HepG2 (cell line): ENCODE data around the gene NDUFAF3. TPM values are rescaled to one million over a fixed set of nuclear protein-coding genes. Genes with fewer than 3 reads are reported as not detected.

Experiments used
- ATAC-seq: fragments of 200-7000 bp; cut with Tn5 transposase; 3 replicates; pipeline ENCODE4 v1.9.1; 2020; ENCODE audit warnings: mild to moderate bottlenecking, moderate library complexity
- BruUV-seq: library from RNA; stranded (reverse); fragments of 400-500 nt; replicated peaks from 2 replicates; lab custom pipeline; 2021; lab: Mats Ljungman, UMichigan
- CTCF ChIA-PET: fragments of 300-600 bp; formaldehyde crosslinking; extraction: SDS; loops from one replicate; lab custom pipeline; 2021; ENCODE audit warnings: low total read pairs, inconsistent platforms, low intra/inter-chr PET ratio; lab: Yijun Ruan, JAX
- POLR2A ChIA-PET: fragments of 350-600 bp; sonication (Branson Sonifier 250); formaldehyde crosslinking; loops from one replicate; lab custom pipeline; 2020; ENCODE audit warnings: antibody characterized with exemption, inconsistent platforms; lab: Yijun Ruan, JAX
- DNase-seq: peaks from one replicate; pipeline ENCODE4 v3.0.0-alpha.2; 2015; ENCODE audit warnings: low spot score
- FAIRE-seq: peaks from 3 replicates; lab custom pipeline; 2011; peaks lifted over from hg19 to GRCh38; lab: Jason Lieb, UNC
- H2AFZ ChIP-seq: one replicate; pipeline ENCODE4 v1.6.1; 2011; ENCODE audit warnings: low read length, inconsistent platforms
- H3K27ac ChIP-seq: fragments of 300-600 bp; 3 replicates; pipeline ENCODE4 v1.8.0; 2011; ENCODE audit warnings: mixed run types, mild to moderate bottlenecking, mixed read lengths, low read length, inconsistent platforms; ENCODE audit not compliant: insufficient read depth; ENCODE audit errors: extremely low read length
- H3K27me3 ChIP-seq, 2 experiments: fragments of 200-600 bp in 1 of 2; 2 replicates in 1 of 2; 3 replicates in 1 of 2; pipeline versions ENCODE4 v1.6.0 to v1.8.0; 2011; ENCODE audit warnings: low read length in 2 of 2, mild to moderate bottlenecking in 2 of 2, moderate library complexity in 2 of 2, inconsistent platforms in 1 of 2; ENCODE audit not compliant: insufficient read depth in 2 of 2, control insufficient read depth in 1 of 2
- H3K36me3 ChIP-seq, 2 experiments: fragments of 200-600 bp in 1 of 2; replicated peaks in 1 of 2; 2 replicates in 1 of 2; 3 replicates in 1 of 2; pipeline versions ENCODE4 v1.5.1 to v1.8.0; 2011; ENCODE audit warnings: low read length in 2 of 2, inconsistent platforms in 1 of 2; ENCODE audit not compliant: insufficient read depth in 2 of 2, control insufficient read depth in 1 of 2
- H3K4me1 ChIP-seq: 2 replicates; pipeline ENCODE4 v1.5.1; 2012; ENCODE audit warnings: low read length, inconsistent platforms; ENCODE audit not compliant: insufficient read depth
- H3K4me2 ChIP-seq: 2 replicates; pipeline ENCODE4 v1.6.0; 2011; ENCODE audit warnings: low read depth, low read length, inconsistent platforms
- H3K4me3 ChIP-seq, 3 experiments: fragments of 200-600 bp in 1 of 3; sonication (generic), shearing (Covaris generic) in 1 of 3; replicated peaks in 1 of 3; 2 replicates each; pipeline ENCODE4 v1.5.1; 2011 to 2016; ENCODE audit warnings: low read length in 3 of 3, inconsistent platforms in 2 of 3, low read depth in 2 of 3, mild to moderate bottlenecking in 2 of 3, control low read depth in 1 of 3, mixed read lengths in 1 of 3; ENCODE audit not compliant: insufficient read depth in 1 of 3
- H3K79me2 ChIP-seq: one replicate; pipeline ENCODE4 v1.6.1; 2011; ENCODE audit warnings: low read length, inconsistent platforms; ENCODE audit not compliant: insufficient read depth
- H3K9ac ChIP-seq: 2 replicates; pipeline ENCODE4 v1.6.0; 2011; ENCODE audit warnings: mild to moderate bottlenecking, low read depth, low read length, inconsistent platforms; ENCODE audit not compliant: insufficient read depth
- H3K9me3 ChIP-seq: 2 replicates; pipeline ENCODE4 v1.5.1; 2012; ENCODE audit warnings: mild to moderate bottlenecking, low read length
- H4K20me1 ChIP-seq: 2 replicates; pipeline ENCODE4 v1.6.0; 2011; ENCODE audit warnings: inconsistent platforms, mild to moderate bottlenecking, low read length, moderate library complexity; ENCODE audit not compliant: insufficient read depth
- HDAC1 ChIP-seq: sonication (generic); formaldehyde crosslinking; IDR thresholded peaks from 2 replicates; pipeline ENCODE4 v1.5.1; 2020; ENCODE audit warnings: mild to moderate bottlenecking, missing genetic modification reagents
- MYC ChIP-seq: sonication (generic); formaldehyde crosslinking; IDR thresholded peaks from 2 replicates; pipeline ENCODE4 v1.9.0; 2021; ENCODE audit warnings: missing genetic modification reagents, borderline replicate concordance
- NFKB2 ChIP-seq: sonication (generic); formaldehyde crosslinking; IDR thresholded peaks from 2 replicates; pipeline ENCODE4 v1.4.0; 2020; ENCODE audit warnings: missing genetic modification reagents, borderline replicate concordance
- RAD21 ChIP-seq: fragments of 450-650 bp; formaldehyde crosslinking; IDR thresholded peaks from 2 replicates; pipeline ENCODE4 v1.5.0; 2020; ENCODE audit warnings: mild to moderate bottlenecking
- SRY ChIP-seq: sonication (generic); formaldehyde crosslinking; IDR thresholded peaks from 2 replicates; pipeline ENCODE4 v1.8.0; 2022; ENCODE audit warnings: mild to moderate bottlenecking, missing genetic modification reagents
- STAG1 ChIP-seq: sonication (generic); formaldehyde crosslinking; IDR thresholded peaks from 2 replicates; pipeline ENCODE4 v1.4.0; 2020; ENCODE audit warnings: missing genetic modification reagents
- ZMYM3 ChIP-seq: sonication (generic); formaldehyde crosslinking; IDR thresholded peaks from 2 replicates; pipeline ENCODE4 v1.5.1; 2020; ENCODE audit warnings: mild to moderate bottlenecking, missing genetic modification reagents
- WGBS: methylation state at CpG from one replicate; pipeline ENCODE4 v1.1.6; 2017; ENCODE audit warnings: low lambda C conversion rate; 5-methylcytosine and 5-hydroxymethylcytosine counted together
- in situ Hi-C: cut with HindIII; loops from 2 replicates; pipeline ENCODE4 v1.10.0; 2017; ENCODE audit warnings: low pct_unique_long_range_greater_than_20kb; ENCODE audit not compliant: extremely low pct_ligation_motif_present
- intact Hi-C: fragments of 100-400 bp; cut with micrococcal nuclease; formaldehyde crosslinking; loops from one replicate; pipeline ENCODE4 v1.10.0; 2022; ENCODE audit not compliant: unreplicated experiment
- polyA plus RNA-seq, 8 experiments: library from polyadenylated mRNA; depleted of rRNA in 3 of 8; stranded (reverse) in 7 of 8; unstranded in 1 of 8; fragments of >200 nt; fragmentation: Illumina TruSeq in 4 of 8; extraction: Trizol in 4 of 8; gene quantifications; 2 replicates each; pipeline versions ENCODE4 v1.2.1 to v1.2.3, GENCODE V29; 2011 to 2016; ENCODE audit warnings: low read depth in 4 of 8, missing spikeins in 1 of 8, mixed read lengths in 1 of 8; ENCODE audit not compliant: insufficient read depth in 1 of 8
- total RNA-seq, 5 experiments: library from RNA; depleted of rRNA; stranded (reverse); fragments of >200 nt; fragmentation: Illumina TruSeq; extraction: Trizol; gene quantifications; 2 replicates each; pipeline ENCODE4 v1.2.3, GENCODE V29; 2016; ENCODE audit warnings: low read depth in 1 of 5
- TF ChIP-seq, protein P1 (sequence below): sonication (generic); formaldehyde crosslinking; IDR thresholded peaks from 2 replicates; pipeline ENCODE4 v1.4.0; 2020; ENCODE audit warnings: missing genetic modification reagents

The NDUFAF3 gene
- total and polyA plus RNA-seq, 2 of the 13 experiments (the other 11 are each of a cell fraction or from before 2014, with no cell fraction given) = 39.0 to 50.0 TPM

DNA sequence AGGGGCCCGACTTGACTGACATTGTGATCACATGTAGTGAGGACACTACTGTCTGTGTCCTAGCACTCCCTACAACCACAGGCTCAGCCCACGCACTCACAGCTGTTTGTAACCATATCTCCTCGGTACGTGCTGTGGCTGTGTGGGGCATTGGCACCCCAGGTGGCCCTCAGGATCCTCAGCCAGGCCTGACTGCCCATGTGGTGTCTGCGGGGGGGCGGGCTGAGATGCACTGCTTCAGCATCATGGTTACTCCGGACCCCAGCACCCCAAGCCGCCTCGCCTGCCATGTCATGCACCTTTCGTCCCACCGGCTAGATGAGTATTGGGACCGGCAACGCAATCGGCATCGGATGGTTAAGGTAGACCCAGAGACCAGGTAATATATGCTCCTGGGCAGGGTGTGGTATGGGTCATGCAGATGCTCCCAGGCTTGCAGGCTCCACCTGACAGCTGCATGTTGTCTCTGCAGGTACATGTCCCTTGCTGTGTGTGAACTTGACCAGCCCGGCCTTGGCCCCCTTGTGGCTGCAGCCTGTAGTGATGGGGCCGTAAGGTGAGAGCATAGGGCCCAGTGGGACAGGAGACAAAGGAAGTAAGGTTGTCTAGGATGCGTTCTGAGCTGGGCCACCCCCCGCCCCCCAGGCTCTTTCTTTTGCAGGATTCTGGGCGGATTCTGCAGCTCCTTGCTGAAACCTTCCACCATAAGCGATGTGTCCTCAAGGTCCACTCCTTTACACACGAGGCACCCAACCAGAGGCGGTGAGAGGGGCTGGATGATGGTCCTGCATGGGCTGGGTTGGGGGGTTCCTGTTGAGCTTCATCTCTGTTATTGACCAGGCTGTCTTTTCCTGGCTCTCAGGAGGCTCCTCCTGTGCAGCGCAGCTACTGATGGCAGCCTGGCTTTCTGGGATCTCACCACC, 7.9 kb upstream of the NDUFAF3 start (continued):
- 0 out of 2 replicates have a peak, but pooled peaks have one; percentile 20 for TF ChIP-seq HDAC1 (CRISPR knock-in tag)
- peak; percentile 63 for TF ChIP-seq RAD21 (CRISPR knock-in tag)
- TF ChIP-seq MYC (CRISPR knock-in tag) = peak; percentile 14; the same call in 1 of the 2 replicates
- peak; percentile 31; the same call in 1 of the 2 replicates for TF ChIP-seq NFKB2 (CRISPR knock-in tag)

GRCh38 chr3:49015072-49015471, 6.8 kb upstream of the NDUFAF3 start:
- no peaks in the 10 kb centered on the region for H3K27me3 ChIP-seq
- BruUV-seq = no TSS peak
- ATAC-seq (no peak), DNase-seq (no peak), FAIRE-seq (no peak)
- POLR2A ChIA-PET = interaction anchor here (1.7 to 12.8 kb wide), 3 partner anchors 7 to 14 kb away, joined by 8 to 280 read pairs (median 10); partner anchors contain the start of genes DALRD3, IMPDH2, NDUFAF3 and WDR6
- no peak overlapping the region for H3K27ac ChIP-seq
- peaks cover 21% of the 10 kb centered on the region for H3K79me2 ChIP-seq
- CTCF ChIA-PET = interaction anchor here (1.5 kb wide), 1 partner anchor 27 kb away, joined by 12 read pairs; no protein-coding TSS in a partner anchor
- no peak overlapping the region for H3K4me2 ChIP-seq
- H3K9me3 ChIP-seq = no peaks in the 10 kb centered on the region
- intact Hi-C loops = loop anchor here (2.0 kb wide), 1 partner anchor 28 kb away; no protein-coding TSS in a partner anchor
- in situ Hi-C loops = no loop called here
- WGBS = 90% methylated on average over 8 of the region's 8 CpGs
- H3K4me1 ChIP-seq = peaks cover 23% of the 10 kb centered on the region
- H3K36me3 ChIP-seq = peaks cover 20 to 48% of the 10 kb centered on the region in 2 experiments
- H3K4me3 ChIP-seq = no peak overlapping the region
- peaks cover 26% of the 10 kb centered on the region; the same call in 1 of the 2 replicates for H4K20me1 ChIP-seq
- no peak overlapping the region for H3K9ac ChIP-seq
- H2AFZ ChIP-seq = no peak overlapping the region
- TF ChIP-seq, protein P1, sequence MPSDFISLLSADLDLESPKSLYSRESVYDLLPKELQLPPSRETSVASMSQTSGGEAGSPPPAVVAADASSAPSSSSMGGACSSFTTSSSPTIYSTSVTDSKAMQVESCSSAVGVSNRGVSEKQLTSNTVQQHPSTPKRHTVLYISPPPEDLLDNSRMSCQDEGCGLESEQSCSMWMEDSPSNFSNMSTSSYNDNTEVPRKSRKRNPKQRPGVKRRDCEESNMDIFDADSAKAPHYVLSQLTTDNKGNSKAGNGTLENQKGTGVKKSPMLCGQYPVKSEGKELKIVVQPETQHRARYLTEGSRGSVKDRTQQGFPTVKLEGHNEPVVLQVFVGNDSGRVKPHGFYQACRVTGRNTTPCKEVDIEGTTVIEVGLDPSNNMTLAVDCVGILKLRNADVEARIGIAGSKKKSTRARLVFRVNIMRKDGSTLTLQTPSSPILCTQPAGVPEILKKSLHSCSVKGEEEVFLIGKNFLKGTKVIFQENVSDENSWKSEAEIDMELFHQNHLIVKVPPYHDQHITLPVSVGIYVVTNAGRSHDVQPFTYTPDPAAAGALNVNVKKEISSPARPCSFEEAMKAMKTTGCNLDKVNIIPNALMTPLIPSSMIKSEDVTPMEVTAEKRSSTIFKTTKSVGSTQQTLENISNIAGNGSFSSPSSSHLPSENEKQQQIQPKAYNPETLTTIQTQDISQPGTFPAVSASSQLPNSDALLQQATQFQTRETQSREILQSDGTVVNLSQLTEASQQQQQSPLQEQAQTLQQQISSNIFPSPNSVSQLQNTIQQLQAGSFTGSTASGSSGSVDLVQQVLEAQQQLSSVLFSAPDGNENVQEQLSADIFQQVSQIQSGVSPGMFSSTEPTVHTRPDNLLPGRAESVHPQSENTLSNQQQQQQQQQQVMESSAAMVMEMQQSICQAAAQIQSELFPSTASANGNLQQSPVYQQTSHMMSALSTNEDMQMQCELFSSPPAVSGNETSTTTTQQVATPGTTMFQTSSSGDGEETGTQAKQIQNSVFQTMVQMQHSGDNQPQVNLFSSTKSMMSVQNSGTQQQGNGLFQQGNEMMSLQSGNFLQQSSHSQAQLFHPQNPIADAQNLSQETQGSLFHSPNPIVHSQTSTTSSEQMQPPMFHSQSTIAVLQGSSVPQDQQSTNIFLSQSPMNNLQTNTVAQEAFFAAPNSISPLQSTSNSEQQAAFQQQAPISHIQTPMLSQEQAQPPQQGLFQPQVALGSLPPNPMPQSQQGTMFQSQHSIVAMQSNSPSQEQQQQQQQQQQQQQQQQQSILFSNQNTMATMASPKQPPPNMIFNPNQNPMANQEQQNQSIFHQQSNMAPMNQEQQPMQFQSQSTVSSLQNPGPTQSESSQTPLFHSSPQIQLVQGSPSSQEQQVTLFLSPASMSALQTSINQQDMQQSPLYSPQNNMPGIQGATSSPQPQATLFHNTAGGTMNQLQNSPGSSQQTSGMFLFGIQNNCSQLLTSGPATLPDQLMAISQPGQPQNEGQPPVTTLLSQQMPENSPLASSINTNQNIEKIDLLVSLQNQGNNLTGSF (CRISPR knock-in tag) = no peak
- no peak for TF ChIP-seq ZMYM3
- no peak for TF ChIP-seq STAG1
- no peak for TF ChIP-seq SRY (CRISPR knock-in tag)
